ENCODE measurements around the gene ATP8B4.

GRCh38 chr15:50144341-50145120 lies 25.5 kb upstream of the ATP8B4 start:
- no peak for TF ChIP-seq CTCF (optimal IDR thresholded peaks at IDR 0.05 in 1 of 3, IDR thresholded peaks at IDR 0.05 in 1 of 3, conservative IDR thresholded peaks at IDR 0.05 in 1 of 3; ENCODE audit: extremely low read depth in 1 of 3, insufficient read depth in 2 of 3, low read length in 3 of 3)
- TF ChIP-seq EZH2 (IDR thresholded peaks at IDR 0.05; ENCODE audit: low read length), result no peak
